HepG2 (cell line): ENCODE data around the gene OGT. TPM values are rescaled to one million over a fixed set of nuclear protein-coding genes. Genes with fewer than 3 reads are reported as not detected.

Source experiments
- CREM ChIP-seq, 2 experiments: sonication (generic) in 1 of 2; formaldehyde crosslinking in 1 of 2; IDR thresholded peaks; 2 replicates each; pipeline versions ENCODE4 v1.4.0 to v1.6.1; 2016 to 2020; ENCODE audit warnings: antibody characterized with exemption in 1 of 2, mild to moderate bottlenecking in 1 of 2, missing genetic modification reagents in 1 of 2
- FOXA1 ChIP-seq, 2 experiments: fragments of 450-650 bp in 1 of 2; sonication (generic) in 1 of 2; formaldehyde crosslinking in 1 of 2; IDR thresholded peaks; 2 replicates each; pipeline versions ENCODE4 v1.4.0 to v1.6.1; 2016 to 2020; ENCODE audit warnings: missing genetic modification reagents in 1 of 2
- GATAD1 ChIP-seq: IDR thresholded peaks from 2 replicates; pipeline ENCODE4 v1.6.1; 2016; ENCODE audit warnings: missing genetic modification reagents, missing compliant biosample characterization
- HMG20B ChIP-seq: conservative IDR thresholded peaks from 2 replicates; pipeline ENCODE4 v1.6.1; 2016; ENCODE audit warnings: missing genetic modification reagents, missing compliant biosample characterization
- HNRNPUL1 ChIP-seq: fragments of 200-400 bp; formaldehyde crosslinking; IDR thresholded peaks from 2 replicates; pipeline ENCODE4 v1.6.1; 2017; ENCODE audit warnings: low read depth, mild to moderate bottlenecking, low read length, moderate library complexity
- JDP2 ChIP-seq: sonication (generic); formaldehyde crosslinking; IDR thresholded peaks from 2 replicates; pipeline ENCODE4 v1.8.1; 2022; ENCODE audit warnings: missing genetic modification reagents, borderline replicate concordance
- KAT7 ChIP-seq: IDR thresholded peaks from 2 replicates; pipeline ENCODE4 v1.6.1; 2018; ENCODE audit warnings: borderline replicate concordance, missing compliant biosample characterization
- KLF6 ChIP-seq: IDR thresholded peaks from 2 replicates; pipeline ENCODE4 v1.8.0; 2016; ENCODE audit warnings: missing biosample characterization, missing genetic modification reagents
- NPAS2 ChIP-seq: sonication (generic); formaldehyde crosslinking; IDR thresholded peaks from 2 replicates; pipeline ENCODE4 v1.8.0; 2022; ENCODE audit warnings: mild to moderate bottlenecking, missing genetic modification reagents, borderline replicate concordance
- NR2F1 ChIP-seq, 2 experiments: fragments of 450-650 bp in 1 of 2; formaldehyde crosslinking in 1 of 2; IDR thresholded peaks; 2 replicates each; pipeline versions ENCODE4 v1.5.0 to v1.6.1; 2016 to 2020; ENCODE audit warnings: mild to moderate bottlenecking in 1 of 2, missing compliant biosample characterization in 1 of 2, missing genetic modification reagents in 1 of 2, moderate library complexity in 1 of 2
- SIN3A ChIP-seq: IDR thresholded peaks from 2 replicates; pipeline ENCODE4 v1.6.1; 2011; ENCODE audit warnings: low read depth, mild to moderate bottlenecking, control low read depth, low read length, borderline replicate concordance
- SNRNP70 ChIP-seq: fragments of 200-400 bp; formaldehyde crosslinking; IDR thresholded peaks from 2 replicates; pipeline ENCODE4 v1.6.1; 2017; ENCODE audit warnings: mild to moderate bottlenecking, low read depth, low read length, moderate library complexity
- TCF12 ChIP-seq, 2 experiments: fragments of 450-650 bp in 1 of 2; sonication (generic) in 1 of 2; formaldehyde crosslinking in 1 of 2; IDR thresholded peaks; 2 replicates each; pipeline versions ENCODE4 v1.6.1 to v1.8.0; 2017 to 2022; ENCODE audit warnings: antibody characterized with exemption in 1 of 2, mild to moderate bottlenecking in 1 of 2, missing genetic modification reagents in 1 of 2, moderate library complexity in 1 of 2
- TEAD2 ChIP-seq: sonication (generic); formaldehyde crosslinking; IDR thresholded peaks from 2 replicates; pipeline ENCODE4 v1.9.0; 2021; ENCODE audit warnings: missing genetic modification reagents
- ZBTB1 ChIP-seq: sonication (generic); formaldehyde crosslinking; IDR thresholded peaks from 2 replicates; pipeline ENCODE4 v1.4.0; 2020; ENCODE audit warnings: missing genetic modification reagents, borderline replicate concordance
- ZBTB7A ChIP-seq: sonication (generic); formaldehyde crosslinking; IDR thresholded peaks from 2 replicates; pipeline ENCODE4 v1.8.0; 2022; ENCODE audit warnings: mild to moderate bottlenecking, missing genetic modification reagents
- ZC3H13 ChIP-seq: sonication (generic); formaldehyde crosslinking; IDR thresholded peaks from 2 replicates; pipeline ENCODE4 v1.8.1; 2023; ENCODE audit warnings: mild to moderate bottlenecking, missing genetic modification reagents, moderate library complexity
- ZIK1 ChIP-seq: sonication (generic); formaldehyde crosslinking; IDR thresholded peaks from 2 replicates; pipeline ENCODE4 v1.5.0; 2020; ENCODE audit warnings: mild to moderate bottlenecking, low read depth, missing genetic modification reagents, borderline replicate concordance
- ZNF20 ChIP-seq: sonication (generic); formaldehyde crosslinking; IDR thresholded peaks from 2 replicates; pipeline ENCODE4 v1.4.0; 2020; ENCODE audit warnings: mild to moderate bottlenecking, moderate library complexity, missing genetic modification reagents
- ZNF292 ChIP-seq: sonication (generic); formaldehyde crosslinking; IDR thresholded peaks from 2 replicates; pipeline ENCODE4 v1.8.1; 2022; ENCODE audit warnings: mild to moderate bottlenecking, low read depth, missing genetic modification reagents, borderline replicate concordance
- ZNF552 ChIP-seq: sonication (generic); formaldehyde crosslinking; IDR thresholded peaks from 2 replicates; pipeline ENCODE4 v1.9.0; 2022; ENCODE audit warnings: missing genetic modification reagents, mild to moderate bottlenecking, borderline replicate concordance
- ZNF749 ChIP-seq: sonication (generic); formaldehyde crosslinking; IDR thresholded peaks from 2 replicates; pipeline ENCODE4 v1.8.0; 2022; ENCODE audit warnings: mild to moderate bottlenecking, missing genetic modification reagents, moderate library complexity, borderline replicate concordance
- polyA plus RNA-seq, 8 experiments: library from polyadenylated mRNA; depleted of rRNA in 3 of 8; stranded (reverse) in 7 of 8; unstranded in 1 of 8; fragments of >200 nt; fragmentation: Illumina TruSeq in 4 of 8; extraction: Trizol in 4 of 8; gene quantifications; 2 replicates each; pipeline versions ENCODE4 v1.2.1 to v1.2.3, GENCODE V29; 2011 to 2016; ENCODE audit warnings: low read depth in 4 of 8, missing spikeins in 1 of 8, mixed read lengths in 1 of 8; ENCODE audit not compliant: insufficient read depth in 1 of 8
- total RNA-seq, 5 experiments: library from RNA; depleted of rRNA; stranded (reverse); fragments of >200 nt; fragmentation: Illumina TruSeq; extraction: Trizol; gene quantifications; 2 replicates each; pipeline ENCODE4 v1.2.3, GENCODE V29; 2016; ENCODE audit warnings: low read depth in 1 of 5
- TF ChIP-seq, protein P1 (sequence below): sonication (generic); formaldehyde crosslinking; IDR thresholded peaks from 2 replicates; pipeline ENCODE4 v1.5.0; 2020; ENCODE audit warnings: mild to moderate bottlenecking, missing genetic modification reagents
- TF ChIP-seq, protein P2 (sequence below): sonication (generic); formaldehyde crosslinking; IDR thresholded peaks from 2 replicates; pipeline ENCODE4 v1.4.0; 2020; ENCODE audit warnings: mild to moderate bottlenecking, missing genetic modification reagents

The OGT gene
- total and polyA plus RNA-seq, 2 of the 13 experiments (the other 11 are each of a cell fraction or from before 2014, with no cell fraction given): 71.7 to 463 TPM

DNA sequence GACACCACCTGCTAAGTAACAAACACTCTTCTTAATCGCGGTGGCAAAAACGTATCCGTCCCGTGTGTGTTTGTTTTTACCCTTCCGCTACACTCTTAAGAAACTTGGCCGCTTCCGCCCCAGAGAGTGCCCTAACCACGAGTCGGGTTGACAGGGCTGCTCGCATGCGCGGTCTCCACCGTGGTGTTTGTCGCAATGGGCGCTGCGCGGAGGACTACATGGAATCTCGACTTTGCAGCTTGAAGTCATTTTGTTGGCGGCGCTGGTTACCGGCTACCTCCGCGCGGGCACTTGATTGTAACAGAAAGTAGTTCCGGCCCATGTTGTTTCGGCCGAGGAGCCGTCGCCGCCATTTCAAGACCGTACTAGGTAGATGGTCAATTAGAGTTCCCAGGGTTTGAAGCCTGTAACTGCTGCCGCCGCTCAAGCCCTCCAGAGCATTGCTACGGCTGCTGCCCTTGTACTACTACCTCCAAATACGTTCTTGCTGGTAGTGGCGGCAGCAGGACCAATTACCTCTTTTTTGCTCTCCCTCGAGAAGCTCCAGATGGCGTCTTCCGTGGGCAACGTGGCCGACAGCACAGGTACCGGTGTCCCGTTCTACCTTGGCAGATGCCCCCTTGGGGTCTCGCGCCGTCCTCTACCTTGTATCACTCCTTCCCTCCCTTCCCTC, at the start of gene OGT (continued):
- TF ChIP-seq HNRNPUL1 (no peak), ZBTB1 (CRISPR knock-in tag) (no peak), KAT7 (CRISPR knock-in tag) (no peak), TCF12 (IDR thresholded peaks at IDR 0.05) (no peak), TCF12 (CRISPR knock-in tag; IDR thresholded peaks at IDR 0.05) (no peak), SNRNP70 (no peak), NR2F1 (CRISPR knock-in tag; IDR thresholded peaks at IDR 0.05) (no peak), ZC3H13 (CRISPR knock-in tag) (no peak), ZNF292 (CRISPR knock-in tag) (no peak), NPAS2 (no peak), ZBTB7A (CRISPR knock-in tag) (no peak), ZIK1 (no peak), ZNF552 (CRISPR knock-in tag) (no peak), ZNF20 (CRISPR knock-in tag) (no peak), ZNF749 (no peak), GATAD1 (peak; percentile 60; the same call in 1 of the 2 replicates), KLF6 (peak; percentile 71), JDP2 (no peak), CREM (IDR thresholded peaks at IDR 0.05) (peak; percentile 63), CREM (CRISPR knock-in tag; IDR thresholded peaks at IDR 0.05) (no peak), FOXA1 (IDR thresholded peaks at IDR 0.05) (no peak), FOXA1 (CRISPR knock-in tag; IDR thresholded peaks at IDR 0.05) (peak; percentile 24; the same call in 1 of the 2 replicates), TEAD2 (CRISPR knock-in tag) (no peak), SIN3A (peak; percentile 90; the same call in 1 of the 2 replicates), HMG20B (CRISPR knock-in tag) (peak; percentile 52; the same call in 1 of the 2 replicates)
- TF ChIP-seq, protein P1, sequence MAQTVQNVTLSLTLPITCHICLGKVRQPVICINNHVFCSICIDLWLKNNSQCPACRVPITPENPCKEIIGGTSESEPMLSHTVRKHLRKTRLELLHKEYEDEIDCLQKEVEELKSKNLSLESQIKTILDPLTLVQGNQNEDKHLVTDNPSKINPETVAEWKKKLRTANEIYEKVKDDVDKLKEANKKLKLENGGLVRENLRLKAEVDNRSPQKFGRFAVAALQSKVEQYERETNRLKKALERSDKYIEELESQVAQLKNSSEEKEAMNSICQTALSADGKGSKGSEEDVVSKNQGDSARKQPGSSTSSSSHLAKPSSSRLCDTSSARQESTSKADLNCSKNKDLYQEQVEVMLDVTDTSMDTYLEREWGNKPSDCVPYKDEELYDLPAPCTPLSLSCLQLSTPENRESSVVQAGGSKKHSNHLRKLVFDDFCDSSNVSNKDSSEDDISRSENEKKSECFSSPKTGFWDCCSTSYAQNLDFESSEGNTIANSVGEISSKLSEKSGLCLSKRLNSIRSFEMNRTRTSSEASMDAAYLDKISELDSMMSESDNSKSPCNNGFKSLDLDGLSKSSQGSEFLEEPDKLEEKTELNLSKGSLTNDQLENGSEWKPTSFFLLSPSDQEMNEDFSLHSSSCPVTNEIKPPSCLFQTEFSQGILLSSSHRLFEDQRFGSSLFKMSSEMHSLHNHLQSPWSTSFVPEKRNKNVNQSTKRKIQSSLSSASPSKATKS (CRISPR knock-in tag): no peak
- TF ChIP-seq, protein P2, sequence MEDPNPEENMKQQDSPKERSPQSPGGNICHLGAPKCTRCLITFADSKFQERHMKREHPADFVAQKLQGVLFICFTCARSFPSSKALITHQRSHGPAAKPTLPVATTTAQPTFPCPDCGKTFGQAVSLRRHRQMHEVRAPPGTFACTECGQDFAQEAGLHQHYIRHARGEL (CRISPR knock-in tag): no peak
